Activated naive CD4-positive, alpha-beta T cell treated with anti-CD3 and anti-CD28 coated beads, Interleukin-2, amount 50 U/mL, for 16 hours (primary cell): ENCODE results near the gene CLCN2.

ENCODE experiments used
- DNase-seq: peaks from one replicate; pipeline ENCODE4 v3.0.0-alpha.2; 2020

The CLCN2 gene

GRCh38 chr3:184361532-184361931, at the start of gene CLCN2, which contains the start of gene POLR2H:
TSS of gene CLCN2 (minus strand) at chr3:184361605. CDS start at chr3:184361479, 126 bp downstream.
TSS of gene POLR2H (plus strand) at chr3:184361710. CDS start at chr3:184363493, 1,783 bp downstream.
- peak; percentile 58 for DNase-seq

GRCh38 chr3:184409946-184410500, 48.6 kb upstream of the CLCN2 start:
- no peak for DNase-seq

- no peak for DNase-seq
Observed at GRCh38 chr3:184409331-184409926, 48.0 kb upstream of the CLCN2 start.

- DNase-seq: no peak
Observed at GRCh38 chr3:184405075-184406030, 43.9 kb upstream of the CLCN2 start.

- DNase-seq: no peak
Observed at GRCh38 chr3:184399410-184399809, 38.0 kb upstream of the CLCN2 start.

GRCh38 chr3:184395320-184395660, 33.9 kb upstream of the CLCN2 start:
- DNase-seq: no peak

DNA sequence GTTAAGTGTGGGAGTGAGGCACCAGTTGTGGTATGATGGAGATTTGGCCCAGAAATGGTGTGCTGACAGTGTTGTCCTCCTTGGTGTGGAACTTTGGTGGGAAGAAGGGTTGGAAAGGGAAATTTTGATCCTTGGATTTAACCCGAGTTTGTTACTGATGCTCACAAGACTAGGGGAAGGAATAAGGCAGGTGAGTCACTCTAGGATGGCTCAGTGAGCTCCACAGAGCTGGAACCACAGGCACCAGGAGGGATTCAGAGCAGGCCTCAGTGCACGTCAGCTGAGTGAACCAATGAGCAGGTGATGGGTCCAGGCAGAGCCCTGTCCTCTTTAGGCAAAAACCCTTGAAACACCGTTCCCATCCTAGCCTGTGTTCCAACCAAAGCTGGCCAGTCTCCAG, 29.9 kb upstream of the CLCN2 start:
- DNase-seq: no peak

DNA sequence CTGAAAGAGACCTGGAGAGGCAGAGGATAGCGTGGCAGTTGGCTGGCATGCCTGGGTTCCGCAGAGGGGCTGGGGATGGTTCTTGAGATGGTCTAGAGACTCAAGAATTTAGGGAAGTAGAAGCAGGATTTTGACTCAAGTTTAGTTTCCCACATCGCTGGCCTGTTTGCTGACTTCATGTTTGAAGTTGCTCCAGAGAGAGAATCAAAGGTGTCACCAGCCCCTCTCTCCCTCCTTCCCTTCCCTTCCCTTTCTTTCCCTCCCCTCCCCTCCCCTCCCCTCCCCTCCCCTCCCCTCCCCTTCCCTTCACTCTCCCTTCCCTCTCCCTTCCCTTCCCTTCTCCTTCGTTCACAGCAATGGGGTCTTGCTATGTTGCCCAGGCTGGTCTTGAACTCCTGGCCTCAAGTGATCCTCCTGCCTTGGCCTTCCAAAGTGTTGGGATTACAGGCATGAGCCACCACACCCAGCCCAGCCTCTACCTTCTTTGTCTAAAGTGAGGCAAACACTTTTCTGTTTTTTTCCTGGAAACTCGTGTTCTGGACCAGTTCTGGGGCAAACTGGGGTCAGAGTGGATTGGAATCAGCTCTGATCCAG, 28.6 kb upstream of the CLCN2 start:
- no peak for DNase-seq

- no peak for DNase-seq
Observed at GRCh38 chr3:184389384-184389783, 28.0 kb upstream of the CLCN2 start.

DNA sequence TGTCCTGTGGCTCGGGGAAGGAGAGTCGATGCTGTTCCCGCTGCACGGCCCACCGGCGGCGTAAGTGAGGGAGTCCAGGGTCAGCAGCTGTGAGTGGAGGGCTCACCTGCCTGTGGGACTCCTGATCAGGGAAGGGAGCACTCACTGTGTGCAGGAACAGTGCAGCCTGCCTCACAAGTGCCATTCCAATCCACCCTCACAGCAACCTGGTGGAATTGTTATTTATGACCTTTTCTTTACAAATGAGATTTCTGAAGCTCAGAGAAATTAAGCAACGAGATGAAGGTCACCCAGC, 27.5 kb upstream of the CLCN2 start:
- DNase-seq: no peak

- DNase-seq: no peak
Observed at GRCh38 chr3:184388164-184388935, 26.9 kb upstream of the CLCN2 start.

DNA sequence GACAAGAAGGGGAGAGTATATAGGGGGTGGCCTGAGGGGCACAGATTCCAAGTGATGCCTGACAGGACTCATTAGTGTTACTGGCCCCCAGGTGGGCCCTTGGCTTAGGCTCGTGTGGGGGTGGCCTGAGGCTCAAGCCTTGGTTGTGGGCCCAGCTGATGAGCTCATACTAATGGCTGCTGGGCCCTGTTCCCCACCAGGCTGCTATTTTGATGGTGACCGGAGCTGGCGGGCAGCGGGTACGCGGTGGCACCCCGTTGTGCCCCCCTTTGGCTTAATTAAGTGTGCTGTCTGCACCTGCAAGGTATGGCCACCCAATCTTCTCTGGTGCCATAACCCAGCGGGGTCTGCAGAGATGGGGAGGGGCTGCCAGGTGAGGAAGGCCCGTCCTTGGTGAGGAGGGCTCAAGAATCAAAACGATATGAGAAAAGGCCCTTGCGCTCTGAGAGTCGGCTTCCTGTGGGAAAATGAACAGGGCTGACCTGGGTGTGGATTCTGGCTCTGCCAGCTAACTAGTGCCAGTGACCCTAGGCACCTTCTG, 25.8 kb upstream of the CLCN2 start:
- no peak for DNase-seq

GRCh38 chr3:184386047-184386806, 24.8 kb upstream of the CLCN2 start:
- DNase-seq: no peak

DNA sequence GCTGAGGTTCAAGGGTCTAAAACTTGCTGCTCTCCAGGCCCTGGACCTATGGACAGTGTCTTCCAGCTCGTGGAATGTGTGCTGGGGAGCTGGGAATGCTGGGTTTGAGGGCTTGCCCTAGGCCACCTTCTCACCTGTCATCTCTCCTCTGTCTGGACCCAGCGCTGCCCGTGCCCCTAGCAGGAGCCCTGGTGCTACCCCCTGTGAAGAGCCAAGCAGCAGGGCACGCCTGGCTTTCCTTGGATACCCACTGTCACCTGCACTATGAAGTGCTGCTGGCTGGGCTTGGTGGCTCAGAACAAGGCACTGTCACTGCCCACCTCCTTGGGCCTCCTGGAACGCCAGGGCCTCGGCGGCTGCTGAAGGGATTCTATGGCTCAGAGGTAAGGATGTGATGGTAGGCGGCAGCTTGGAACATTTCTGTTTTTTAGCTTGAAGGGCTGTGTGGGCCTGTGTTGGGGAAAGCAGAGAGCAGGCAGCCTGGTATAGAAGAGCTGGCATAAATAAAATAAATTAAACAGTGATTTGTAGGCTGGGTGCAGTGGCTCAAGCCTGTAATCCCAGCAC, 23.5 kb upstream of the CLCN2 start:
- DNase-seq: no peak

DNA sequence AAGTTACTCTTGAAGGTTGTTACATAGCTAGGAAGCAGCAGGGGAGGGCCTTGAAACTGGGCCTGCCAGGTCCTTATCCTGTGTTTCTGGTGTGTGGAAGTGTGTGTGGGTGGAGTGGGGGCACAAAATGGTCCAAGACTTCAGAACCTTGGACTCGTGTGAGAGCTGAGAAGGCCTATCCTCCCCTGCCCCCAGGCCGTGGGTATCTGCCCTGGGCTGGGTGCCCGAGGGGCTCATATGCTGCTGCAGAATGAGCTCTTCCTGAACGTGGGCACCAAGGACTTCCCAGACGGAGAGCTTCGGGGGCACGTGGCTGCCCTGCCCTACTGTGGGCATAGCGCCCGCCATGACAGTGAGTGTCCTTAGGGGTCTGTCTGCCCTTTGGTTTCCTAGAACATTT, 22.9 kb upstream of the CLCN2 start:
- DNase-seq: no peak

DNA sequence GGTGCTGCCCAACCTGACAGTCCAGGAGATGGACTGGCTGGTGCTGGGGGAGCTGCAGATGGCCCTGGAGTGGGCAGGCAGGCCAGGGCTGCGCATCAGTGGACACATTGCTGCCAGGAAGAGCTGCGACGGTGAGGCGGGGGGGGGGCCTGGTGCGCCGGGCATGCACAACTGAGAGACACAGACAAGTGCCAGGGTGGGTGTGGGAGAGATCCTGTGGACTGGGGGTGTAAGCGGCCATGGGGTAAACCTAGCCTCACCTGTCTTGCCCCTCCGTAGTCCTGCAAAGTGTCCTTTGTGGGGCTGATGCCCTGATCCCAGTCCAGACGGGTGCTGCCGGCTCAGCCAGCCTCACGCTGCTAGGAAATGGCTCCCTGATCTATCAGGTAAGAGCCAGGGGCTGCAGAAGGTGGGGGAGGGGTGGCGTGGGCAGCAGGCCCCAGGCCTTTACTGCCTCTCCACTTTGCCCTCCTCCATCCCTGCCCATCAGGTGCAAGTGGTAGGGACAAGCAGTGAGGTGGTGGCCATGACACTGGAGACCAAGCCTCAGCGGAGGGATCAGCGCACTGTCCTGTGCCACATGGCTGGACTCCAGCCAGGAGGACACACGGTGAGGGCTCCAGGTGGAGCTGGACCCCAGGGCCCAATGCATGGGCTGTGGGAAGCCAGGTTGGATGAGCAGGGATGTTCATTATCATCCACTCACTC, 21.8 kb upstream of the CLCN2 start:
- DNase-seq: no peak

DNA sequence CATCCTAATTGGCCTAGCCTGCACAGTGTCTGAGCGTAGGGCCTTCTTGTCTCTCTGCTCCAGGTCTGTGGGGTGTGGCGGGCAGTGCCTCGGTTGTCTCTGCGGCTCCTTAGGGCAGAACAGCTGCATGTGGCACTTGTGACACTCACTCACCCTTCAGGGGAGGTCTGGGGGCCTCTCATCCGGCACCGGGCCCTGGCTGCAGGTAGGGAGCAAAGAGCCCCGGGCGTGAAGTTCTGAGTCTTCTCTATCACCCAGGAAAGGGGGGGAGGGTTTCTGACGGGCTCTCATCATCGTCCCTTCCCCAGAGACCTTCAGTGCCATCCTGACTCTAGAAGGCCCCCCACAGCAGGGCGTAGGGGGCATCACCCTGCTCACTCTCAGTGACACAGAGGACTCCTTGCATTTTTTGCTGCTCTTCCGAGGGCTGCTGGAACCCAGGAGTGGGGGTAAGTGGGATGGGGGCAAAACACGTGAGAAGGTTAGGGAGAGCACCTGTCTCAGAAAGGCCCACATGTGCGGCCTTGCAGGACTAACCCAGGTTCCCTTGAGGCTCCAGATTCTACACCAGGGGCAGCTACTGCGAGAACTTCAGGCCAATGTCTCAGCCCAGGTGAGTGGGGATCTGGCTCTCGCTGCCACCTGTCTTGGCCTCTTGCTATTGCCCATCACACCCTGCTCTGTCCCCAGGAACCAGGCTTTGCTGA, 21.1 kb upstream of the CLCN2 start:
- DNase-seq: no peak

DNA sequence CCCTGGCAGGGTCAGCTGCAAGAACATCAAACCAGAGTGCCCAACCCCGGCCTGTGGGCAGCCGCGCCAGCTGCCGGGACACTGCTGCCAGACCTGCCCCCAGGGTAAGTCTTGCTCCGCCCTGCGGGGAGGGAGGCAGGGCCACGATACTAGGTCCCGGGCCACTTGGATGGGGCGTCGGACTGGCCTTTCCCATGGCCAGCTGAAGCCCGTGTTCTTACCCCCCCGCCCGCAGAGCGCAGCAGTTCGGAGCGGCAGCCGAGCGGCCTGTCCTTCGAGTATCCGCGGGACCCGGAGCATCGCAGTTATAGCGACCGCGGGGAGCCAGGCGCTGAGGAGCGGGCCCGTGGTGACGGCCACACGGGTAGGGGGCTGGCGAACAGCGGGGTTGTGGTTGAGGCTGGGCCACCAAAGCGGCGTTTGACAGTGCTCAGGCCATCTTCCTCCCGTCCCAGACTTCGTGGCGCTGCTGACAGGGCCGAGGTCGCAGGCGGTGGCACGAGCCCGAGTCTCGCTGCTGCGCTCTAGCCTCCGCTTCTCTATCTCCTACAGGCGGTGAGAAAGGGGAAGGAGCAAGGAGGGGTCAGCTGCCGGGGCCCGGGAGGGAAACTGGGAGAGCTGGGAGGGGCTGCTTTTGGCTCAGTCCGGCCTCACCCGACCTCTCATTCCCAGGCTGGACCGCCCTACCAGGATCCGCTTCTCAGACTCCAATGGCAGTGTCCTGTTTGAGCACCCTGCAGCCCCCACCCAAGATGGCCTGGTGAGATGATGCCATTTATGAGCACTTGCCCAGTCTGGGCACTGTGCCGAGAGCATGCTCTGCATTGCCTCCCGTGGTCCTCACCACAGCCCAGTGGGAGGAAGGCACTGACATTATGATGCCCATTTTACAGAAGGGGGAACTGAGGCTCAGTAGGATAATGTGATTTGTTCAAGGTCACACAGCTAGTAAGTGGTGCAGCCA, 20.1 kb upstream of the CLCN2 start:
- no peak for DNase-seq
